ENCODE data around the gene TESK1.
"Not testable (repeated sequence)": the region's sequence is repeated elsewhere in the genome, so short reads cannot be mapped to it uniquely, and the experiment has no call there.

GRCh38 chr9:35579659-35580227 is 25.3 kb upstream of the TESK1 start:
- not testable (repeated sequence) for TF ChIP-seq CTCF (conservative IDR thresholded peaks at IDR 0.05; ENCODE audit: low read depth, low read length); EZH2 (IDR thresholded peaks at IDR 0.05; ENCODE audit: borderline replicate concordance, low read depth, low read length, poor library complexity, severe bottlenecking)
